Astrocyte (in vitro differentiated cells and primary cell): ENCODE data around the gene ABCB7. TPM values are rescaled to one million over a fixed set of nuclear protein-coding genes. Genes with fewer than 3 reads are reported as not detected.

Experiments
- DNase-seq: peaks from one replicate; pipeline ENCODE4 v3.0.0-alpha.2; 2010; ENCODE audit warnings: low read depth
- FAIRE-seq: peaks from 2 replicates; lab custom pipeline; 2011; peaks lifted over from hg19 to GRCh38; lab: Jason Lieb, UNC
- H2AFZ ChIP-seq: 2 replicates; pipeline ENCODE4 v1.6.0; 2012; ENCODE audit warnings: low read depth, low read length, inconsistent platforms
- H3K27ac ChIP-seq: 2 replicates; pipeline ENCODE4 v1.5.1; 2011; ENCODE audit warnings: low read depth, low read length, inconsistent platforms
- H3K27me3 ChIP-seq: 2 replicates; pipeline ENCODE4 v1.6.0; 2011; ENCODE audit warnings: low read length, inconsistent platforms; ENCODE audit not compliant: insufficient read depth
- H3K36me3 ChIP-seq: 2 replicates; pipeline ENCODE4 v1.5.1; 2011; ENCODE audit warnings: low read length, inconsistent platforms; ENCODE audit not compliant: insufficient read depth
- H3K4me1 ChIP-seq: 2 replicates; pipeline ENCODE4 v1.5.1; 2011; ENCODE audit warnings: low read length, inconsistent platforms; ENCODE audit not compliant: insufficient read depth
- H3K4me2 ChIP-seq: 2 replicates; pipeline ENCODE4 v1.6.0; 2012; ENCODE audit warnings: low read length, inconsistent platforms
- H3K4me3 ChIP-seq: 2 replicates; pipeline ENCODE4 v1.5.1; 2011; ENCODE audit warnings: low read depth, mild to moderate bottlenecking, low read length, inconsistent platforms; ENCODE audit not compliant: insufficient read depth
- H3K79me2 ChIP-seq: 2 replicates; pipeline ENCODE4 v1.6.0; 2012; ENCODE audit warnings: mild to moderate bottlenecking, low read length, inconsistent platforms; ENCODE audit not compliant: insufficient read depth
- H3K9ac ChIP-seq: 2 replicates; pipeline ENCODE4 v1.6.0; 2012; ENCODE audit warnings: mild to moderate bottlenecking, low read length, inconsistent platforms
- H3K9me3 ChIP-seq: 2 replicates; pipeline ENCODE4 v1.5.1; 2012; ENCODE audit warnings: low read depth, mild to moderate bottlenecking, low read length, inconsistent platforms; ENCODE audit not compliant: insufficient read depth
- H4K20me1 ChIP-seq: 2 replicates; pipeline ENCODE4 v1.6.0; 2012; ENCODE audit warnings: low read length, inconsistent platforms; ENCODE audit not compliant: insufficient read depth
- H3K27ac Mint-ChIP-seq: one replicate; pipeline ENCODE4 v1.8.0; 2021; ENCODE audit warnings: mild to moderate bottlenecking, mixed read lengths; ENCODE audit not compliant: unreplicated experiment
- H3K27me3 Mint-ChIP-seq: one replicate; pipeline ENCODE4 v1.8.0; 2021; ENCODE audit warnings: low read depth, mixed read lengths; ENCODE audit not compliant: unreplicated experiment
- H3K36me3 Mint-ChIP-seq: one replicate; pipeline ENCODE4 v1.8.0; 2021; ENCODE audit warnings: low read depth, mixed read lengths; ENCODE audit not compliant: unreplicated experiment
- H3K4me1 Mint-ChIP-seq: one replicate; pipeline ENCODE4 v1.8.0; 2021; ENCODE audit warnings: low read depth, mixed read lengths; ENCODE audit not compliant: unreplicated experiment
- H3K4me3 Mint-ChIP-seq: one replicate; pipeline ENCODE4 v1.8.0; 2021; ENCODE audit warnings: mild to moderate bottlenecking, moderate library complexity, mixed read lengths; ENCODE audit not compliant: unreplicated experiment
- H3K9me3 Mint-ChIP-seq: one replicate; pipeline ENCODE4 v1.8.0; 2021; ENCODE audit warnings: mild to moderate bottlenecking, mixed read lengths; ENCODE audit not compliant: unreplicated experiment
- EZH2 ChIP-seq: IDR thresholded peaks from 2 replicates; pipeline ENCODE4 v1.6.1; 2012; ENCODE audit warnings: mild to moderate bottlenecking, low read length, inconsistent platforms; ENCODE audit not compliant: insufficient read depth
- total RNA-seq: library from RNA; stranded (reverse); gene quantifications from 2 replicates; pipeline ENCODE4 v1.2.1, GENCODE V29; 2021
- TF ChIP-seq, protein P1 (sequence below): IDR thresholded peaks from 2 replicates; pipeline ENCODE4 v1.5.1; 2011; ENCODE audit warnings: low read depth, mild to moderate bottlenecking, inconsistent platforms, low read length, moderate library complexity; ENCODE audit not compliant: insufficient read depth

Gene ABCB7
- total RNA-seq, 1 donor from 2014 or later: 18.0 TPM

DNA sequence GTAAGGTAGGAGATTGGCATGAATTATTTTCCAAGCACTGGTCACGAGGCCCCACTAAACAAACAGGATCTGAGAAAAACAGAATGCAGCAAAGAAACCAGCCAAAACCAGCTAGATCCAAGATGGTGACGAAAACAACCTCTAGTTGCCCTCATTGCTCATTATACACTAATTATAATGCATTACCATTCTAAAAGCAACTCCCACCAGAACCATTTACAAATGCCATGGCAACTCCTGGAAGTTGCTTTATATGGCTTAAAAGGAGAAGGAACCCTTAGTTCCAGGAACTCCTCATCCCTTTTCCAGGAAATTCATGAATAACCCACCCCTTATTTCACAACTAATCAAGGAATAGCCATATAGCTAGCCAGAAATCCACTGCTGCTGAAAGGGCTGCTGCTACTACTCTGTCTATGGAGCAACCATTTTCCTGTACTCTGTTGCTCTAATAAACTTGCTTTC is 69.3 kb downstream of the ABCB7 start:
- Histone ChIP-seq H3K27ac (no peak overlapping the region), H4K20me1 (no peaks in the 10 kb centered on the region), H3K27me3 (no peaks in the 10 kb centered on the region), H3K9ac (no peak overlapping the region), H3K4me1 (no peaks in the 10 kb centered on the region), H2AFZ (no peak overlapping the region), H3K79me2 (peaks cover 3% of the 10 kb centered on the region), H3K36me3 (no peaks in the 10 kb centered on the region), H3K9me3 (no peaks in the 10 kb centered on the region), H3K4me3 (no peak overlapping the region), H3K4me2 (no peak overlapping the region)
- DNase-seq (no peak), FAIRE-seq (peak; percentile 52)
- TF ChIP-seq, protein P1, sequence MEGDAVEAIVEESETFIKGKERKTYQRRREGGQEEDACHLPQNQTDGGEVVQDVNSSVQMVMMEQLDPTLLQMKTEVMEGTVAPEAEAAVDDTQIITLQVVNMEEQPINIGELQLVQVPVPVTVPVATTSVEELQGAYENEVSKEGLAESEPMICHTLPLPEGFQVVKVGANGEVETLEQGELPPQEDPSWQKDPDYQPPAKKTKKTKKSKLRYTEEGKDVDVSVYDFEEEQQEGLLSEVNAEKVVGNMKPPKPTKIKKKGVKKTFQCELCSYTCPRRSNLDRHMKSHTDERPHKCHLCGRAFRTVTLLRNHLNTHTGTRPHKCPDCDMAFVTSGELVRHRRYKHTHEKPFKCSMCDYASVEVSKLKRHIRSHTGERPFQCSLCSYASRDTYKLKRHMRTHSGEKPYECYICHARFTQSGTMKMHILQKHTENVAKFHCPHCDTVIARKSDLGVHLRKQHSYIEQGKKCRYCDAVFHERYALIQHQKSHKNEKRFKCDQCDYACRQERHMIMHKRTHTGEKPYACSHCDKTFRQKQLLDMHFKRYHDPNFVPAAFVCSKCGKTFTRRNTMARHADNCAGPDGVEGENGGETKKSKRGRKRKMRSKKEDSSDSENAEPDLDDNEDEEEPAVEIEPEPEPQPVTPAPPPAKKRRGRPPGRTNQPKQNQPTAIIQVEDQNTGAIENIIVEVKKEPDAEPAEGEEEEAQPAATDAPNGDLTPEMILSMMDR: no peak
- no peak for TF ChIP-seq EZH2
- no peaks in the 10 kb centered on the region for H3K4me1 Mint-ChIP-seq
- no peak overlapping the region for H3K27ac Mint-ChIP-seq
- H3K36me3 Mint-ChIP-seq: no peaks in the 10 kb centered on the region
- no peaks in the 10 kb centered on the region for H3K9me3 Mint-ChIP-seq
- no peaks in the 10 kb centered on the region for H3K27me3 Mint-ChIP-seq
- H3K4me3 Mint-ChIP-seq: no peak overlapping the region

DNA sequence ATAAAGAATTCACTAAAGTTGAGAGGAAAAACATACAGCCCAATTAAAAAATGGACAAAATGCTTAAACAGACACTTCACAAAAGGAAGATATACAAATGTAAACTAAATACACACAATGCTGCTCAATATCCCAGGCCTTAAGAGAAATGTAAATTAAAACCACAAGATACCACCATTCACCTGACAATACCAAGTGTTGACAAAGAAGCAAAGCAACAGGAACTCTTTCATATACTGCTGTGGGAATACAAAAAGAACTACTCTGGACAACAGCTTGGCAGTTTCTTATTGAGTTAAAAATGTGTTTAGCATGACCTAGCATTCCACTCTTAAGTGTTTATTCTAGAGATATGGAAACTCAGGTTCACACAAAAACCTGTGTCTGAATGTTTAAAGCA is 71.3 kb downstream of the ABCB7 start:
- Mint-ChIP-seq H3K4me1 (no peaks in the 10 kb centered on the region), H3K9me3 (no peaks in the 10 kb centered on the region), H3K27ac (no peak overlapping the region), H3K27me3 (no peaks in the 10 kb centered on the region), H3K4me3 (no peak overlapping the region), H3K36me3 (no peaks in the 10 kb centered on the region)
- DNase-seq (no peak), FAIRE-seq (no peak)
- Histone ChIP-seq H3K36me3 (no peaks in the 10 kb centered on the region), H3K27me3 (no peaks in the 10 kb centered on the region), H3K9me3 (no peaks in the 10 kb centered on the region), H4K20me1 (no peaks in the 10 kb centered on the region), H3K4me2 (no peak overlapping the region), H3K4me3 (no peak overlapping the region), H2AFZ (no peak overlapping the region), H3K79me2 (peaks cover 3% of the 10 kb centered on the region), H3K4me1 (no peaks in the 10 kb centered on the region), H3K27ac (no peak overlapping the region), H3K9ac (no peak overlapping the region)
- no peak for TF ChIP-seq EZH2
- TF ChIP-seq, protein P1: no peak

- Histone ChIP-seq H3K27me3 (no peaks in the 10 kb centered on the region), H3K9ac (no peak overlapping the region), H3K36me3 (no peaks in the 10 kb centered on the region), H3K4me2 (no peak overlapping the region), H4K20me1 (no peaks in the 10 kb centered on the region), H3K4me3 (no peak overlapping the region), H2AFZ (no peak overlapping the region), H3K79me2 (no peaks in the 10 kb centered on the region), H3K4me1 (no peaks in the 10 kb centered on the region), H3K27ac (no peak overlapping the region), H3K9me3 (no peaks in the 10 kb centered on the region)
- DNase-seq (no peak), FAIRE-seq (peak; percentile 56)
- Mint-ChIP-seq H3K27me3 (no peaks in the 10 kb centered on the region), H3K27ac (no peak overlapping the region), H3K4me1 (no peaks in the 10 kb centered on the region), H3K4me3 (no peak overlapping the region), H3K36me3 (no peaks in the 10 kb centered on the region), H3K9me3 (no peaks in the 10 kb centered on the region)
- TF ChIP-seq EZH2: no peak
Observed at GRCh38 chrX:75076429-75076828, 79.7 kb downstream of the ABCB7 start.
